GM12878 (cell line): ENCODE results near the gene DTL. TPM values are rescaled to one million over a fixed set of nuclear protein-coding genes. Genes with fewer than 3 reads are reported as not detected.

Experiments
- ATAC-seq: fragments of 200-7000 bp; cut with Tn5 transposase; 3 replicates; pipeline ENCODE4 v1.9.1; 2020; ENCODE audit warnings: mild to moderate bottlenecking, moderate library complexity
- BruUV-seq: library from RNA; stranded (reverse); fragments of 400-500 nt; replicated peaks from 2 replicates; lab custom pipeline; 2021; lab: Mats Ljungman, UMichigan
- CTCF ChIA-PET: fragments of 300-600 bp; sonication (Branson Sonifier 250); formaldehyde crosslinking; extraction: SDS; loops from one replicate; lab custom pipeline; 2021; ENCODE audit warnings: inconsistent platforms; lab: Yijun Ruan, JAX
- POLR2A ChIA-PET: fragments of 350-600 bp; formaldehyde crosslinking; extraction: SDS; loops from one replicate; lab custom pipeline; 2021; ENCODE audit warnings: inconsistent platforms; lab: Charles Lee
- RAD21 ChIA-PET: fragments of 300-600 bp; sonication (Branson Sonifier 250); formaldehyde crosslinking; loops from one replicate; lab custom pipeline; 2023; ENCODE audit warnings: antibody characterized with exemption; ENCODE audit not compliant: unreplicated experiment; lab: Charles Lee
- SMC1A ChIA-PET: fragments of 300-600 bp; sonication (Branson Sonifier 250); formaldehyde crosslinking; loops from one replicate; lab custom pipeline; 2023; ENCODE audit not compliant: unreplicated experiment, uncharacterized antibody; lab: Charles Lee
- DNase-seq: peaks from one replicate; pipeline ENCODE4 v3.0.0-alpha.2; 2011; ENCODE audit warnings: low read depth, low spot score
- FAIRE-seq: peaks from 3 replicates; lab custom pipeline; 2011; peaks lifted over from hg19 to GRCh38; lab: Jason Lieb, UNC
- H2AFZ ChIP-seq: 2 replicates; pipeline ENCODE4 v1.6.0; 2011; ENCODE audit warnings: low read depth, low read length, control low read depth; ENCODE audit not compliant: control insufficient read depth
- H3K27ac ChIP-seq: 2 replicates; pipeline ENCODE4 v1.5.1; 2011; ENCODE audit warnings: control low read depth; ENCODE audit not compliant: control insufficient read depth, insufficient read depth
- H3K27me3 ChIP-seq, 2 experiments: replicated peaks in 1 of 2; 2 replicates each; pipeline versions ENCODE4 v1.6.0 to v1.6.1; 2011; ENCODE audit warnings: low read length in 1 of 2; ENCODE audit not compliant: control insufficient read depth in 2 of 2, insufficient read depth in 2 of 2
- H3K36me3 ChIP-seq, 2 experiments: 2 replicates each; pipeline ENCODE4 v1.5.1; 2011; ENCODE audit warnings: low read length in 1 of 2; ENCODE audit not compliant: control insufficient read depth in 2 of 2, insufficient read depth in 2 of 2
- H3K4me1 ChIP-seq: 2 replicates; pipeline ENCODE4 v1.6.1; 2011; ENCODE audit warnings: mild to moderate bottlenecking, low read length, moderate library complexity, mixed read lengths; ENCODE audit not compliant: control insufficient read depth, insufficient read depth
- H3K4me2 ChIP-seq: 2 replicates; pipeline ENCODE4 v1.6.0; 2011; ENCODE audit warnings: control low read depth; ENCODE audit not compliant: control insufficient read depth, insufficient read depth
- H3K4me3 ChIP-seq: fragments of 200-600 bp; sonication (generic); 2 replicates; pipeline ENCODE4 v1.5.1; 2016
- H3K79me2 ChIP-seq: 2 replicates; pipeline ENCODE4 v1.6.0; 2011; ENCODE audit warnings: low read length; ENCODE audit not compliant: control insufficient read depth, insufficient read depth
- H3K9ac ChIP-seq: 2 replicates; pipeline ENCODE4 v1.8.0; 2011; ENCODE audit warnings: low read length, control low read depth, mixed read lengths; ENCODE audit not compliant: control insufficient read depth, insufficient read depth
- H3K9me3 ChIP-seq: replicated peaks from 3 replicates; pipeline ENCODE4 v1.5.1; 2011; ENCODE audit warnings: mild to moderate bottlenecking, low read length; ENCODE audit not compliant: control insufficient read depth, insufficient read depth
- H4K20me1 ChIP-seq: 2 replicates; pipeline ENCODE4 v1.6.0; 2011; ENCODE audit not compliant: control insufficient read depth, insufficient read depth
- CREB1 ChIP-seq: IDR thresholded peaks from 2 replicates; pipeline ENCODE4 v1.6.1; 2012; ENCODE audit warnings: low read depth, mild to moderate bottlenecking, inconsistent platforms
- EZH2 ChIP-seq: IDR thresholded peaks from 2 replicates; pipeline ENCODE4 v1.6.1; 2012; ENCODE audit warnings: low read depth, mild to moderate bottlenecking, control low read depth, inconsistent platforms, low read length, borderline replicate concordance; ENCODE audit not compliant: control insufficient read depth
- RAD51 ChIP-seq: fragments of 450-650 bp; IDR thresholded peaks from 2 replicates; pipeline ENCODE4 v1.6.1; 2016; ENCODE audit warnings: moderate library complexity, mild to moderate bottlenecking, inconsistent platforms
- TCF12 ChIP-seq: IDR thresholded peaks from 2 replicates; pipeline ENCODE4 v1.6.1; 2011; ENCODE audit warnings: low read depth, mild to moderate bottlenecking, low read length
- TCF7 ChIP-seq: IDR thresholded peaks from 2 replicates; pipeline ENCODE4 v1.6.1; 2014; ENCODE audit warnings: antibody characterized with exemption, borderline replicate concordance
- YBX1 ChIP-seq: fragments of 450-650 bp; IDR thresholded peaks from 2 replicates; pipeline ENCODE4 v1.6.1; 2016; ENCODE audit warnings: antibody characterized with exemption
- ZNF622 ChIP-seq: fragments of 450-650 bp; IDR thresholded peaks from 2 replicates; pipeline ENCODE4 v1.6.1; 2017; ENCODE audit warnings: mild to moderate bottlenecking, inconsistent platforms
- WGBS: methylation state at CpG from one replicate; pipeline ENCODE4 v1.1.6; 2016; ENCODE audit warnings: low lambda C conversion rate; ENCODE audit not compliant: insufficient replicate concordance, insufficient coverage; ENCODE audit errors: missing lambda C conversion rate; 5-methylcytosine and 5-hydroxymethylcytosine counted together
- in situ Hi-C: fragments of 300-500 bp; cut with MboI; formaldehyde crosslinking; loops from 9 replicates; pipeline ENCODE4 v1.14.3; 2018; ENCODE audit warnings: mixed read lengths
- intact Hi-C: fragments of 100-400 bp; cut with micrococcal nuclease; formaldehyde crosslinking; loops from one replicate; pipeline ENCODE4 v1.14.2; 2022; ENCODE audit not compliant: unreplicated experiment
- polyA plus RNA-seq, 11 experiments: library from polyadenylated mRNA; depleted of rRNA in 4 of 11; unstranded in 6 of 11; stranded (reverse) in 5 of 11; fragments of >200 nt; fragmentation: Nextera tagmentation in 4 of 11; fragmentation: Illumina TruSeq in 1 of 11; extraction: Ambion mirVana in 4 of 11; extraction: Trizol in 1 of 11; gene quantifications; 1 replicate in 1 of 11; 2 replicates in 10 of 11; pipeline versions ENCODE4 v1.2.1 to v1.2.3, GENCODE V29; 2011 to 2016; ENCODE audit warnings: inconsistent platforms in 2 of 11, missing spikeins in 2 of 11, low read depth in 1 of 11
- total RNA-seq, 4 experiments: library from RNA; depleted of rRNA in 3 of 4; stranded (reverse); fragments of >200 nt in 3 of 4; fragmentation: Illumina TruSeq in 1 of 4; extraction: Trizol in 1 of 4; gene quantifications; 2 replicates each; pipeline versions ENCODE4 v1.2.1 to v1.2.3, GENCODE V29; 2013 to 2021
- TF ChIP-seq, protein P1 (sequence below): IDR thresholded peaks from 2 replicates; pipeline ENCODE4 v1.6.1; 2011; ENCODE audit warnings: borderline replicate concordance, low read depth, mild to moderate bottlenecking, moderate library complexity, low read length; ENCODE audit not compliant: insufficient read depth, poor library complexity, severe bottlenecking

Gene DTL
- total and polyA plus RNA-seq, 10 of the 15 experiments (the other 5 are each of a cell fraction or from before 2014, with no cell fraction given) = 24.1 to 73.4 (median 52.2) TPM

DNA sequence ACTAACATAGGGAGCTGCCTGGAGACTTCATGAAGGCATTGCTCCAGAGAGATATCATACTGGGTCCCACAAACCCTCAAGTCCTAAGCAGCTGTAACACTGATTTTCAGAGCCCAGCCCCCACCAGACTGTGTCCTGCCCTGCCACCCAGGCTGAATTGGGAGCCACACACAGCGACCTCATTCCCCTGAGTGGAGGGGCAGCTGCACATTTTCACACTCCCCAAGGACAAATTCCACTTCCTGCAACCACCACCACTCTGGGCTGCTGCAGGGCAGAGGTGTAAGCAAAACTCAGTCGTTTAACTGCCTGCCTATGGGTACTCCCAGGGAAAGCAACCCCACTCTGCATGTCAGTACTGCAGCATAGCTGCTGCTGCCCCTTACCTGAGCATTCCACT, 19.8 kb downstream of the DTL start:
- in situ Hi-C loops = no loop called here
- Histone ChIP-seq H3K4me3 (no peak overlapping the region), H3K4me1 (no peaks in the 10 kb centered on the region), H2AFZ (no peak overlapping the region), H3K79me2 (no peaks in the 10 kb centered on the region; the same call in 1 of the 2 replicates), H4K20me1 (no peaks in the 10 kb centered on the region), H3K4me2 (no peak overlapping the region), H3K27me3 (no peaks in the 10 kb centered on the region), H3K9ac (no peak overlapping the region), H3K27ac (no peak overlapping the region), H3K9me3 (peaks cover 11% of the 10 kb centered on the region; the same call in 2 of the 3 replicates), H3K36me3 (peaks cover 12 to 15% of the 10 kb centered on the region in 2 experiments)
- WGBS = 100% methylated on average over 2 of the region's 2 CpGs
- intact Hi-C loops = no loop called here
- ChIA-PET POLR2A (interaction anchor here (0.7 kb wide), 1 partner anchor 11 kb away, joined by 5 read pairs; no protein-coding TSS in a partner anchor), CTCF (interaction anchor here (0.9 to 2.5 kb wide), 6 partner anchors 8 to 26 kb away, joined by 3 to 9 read pairs (median 4); partner anchors contain the start of genes DTL and INTS7), SMC1A (interaction anchor here (0.6 to 1.4 kb wide), 2 partner anchors 15 to 401 kb away, joined by 3 to 4 read pairs; no protein-coding TSS in a partner anchor), RAD21 (no interaction called here)
- no peak for FAIRE-seq
- TF ChIP-seq RAD51 (no peak), TCF12 (no peak), TCF7 (no peak), YBX1 (no peak)
- ATAC-seq = no peak
- no peak for DNase-seq
- BruUV-seq = no TSS peak

DNA sequence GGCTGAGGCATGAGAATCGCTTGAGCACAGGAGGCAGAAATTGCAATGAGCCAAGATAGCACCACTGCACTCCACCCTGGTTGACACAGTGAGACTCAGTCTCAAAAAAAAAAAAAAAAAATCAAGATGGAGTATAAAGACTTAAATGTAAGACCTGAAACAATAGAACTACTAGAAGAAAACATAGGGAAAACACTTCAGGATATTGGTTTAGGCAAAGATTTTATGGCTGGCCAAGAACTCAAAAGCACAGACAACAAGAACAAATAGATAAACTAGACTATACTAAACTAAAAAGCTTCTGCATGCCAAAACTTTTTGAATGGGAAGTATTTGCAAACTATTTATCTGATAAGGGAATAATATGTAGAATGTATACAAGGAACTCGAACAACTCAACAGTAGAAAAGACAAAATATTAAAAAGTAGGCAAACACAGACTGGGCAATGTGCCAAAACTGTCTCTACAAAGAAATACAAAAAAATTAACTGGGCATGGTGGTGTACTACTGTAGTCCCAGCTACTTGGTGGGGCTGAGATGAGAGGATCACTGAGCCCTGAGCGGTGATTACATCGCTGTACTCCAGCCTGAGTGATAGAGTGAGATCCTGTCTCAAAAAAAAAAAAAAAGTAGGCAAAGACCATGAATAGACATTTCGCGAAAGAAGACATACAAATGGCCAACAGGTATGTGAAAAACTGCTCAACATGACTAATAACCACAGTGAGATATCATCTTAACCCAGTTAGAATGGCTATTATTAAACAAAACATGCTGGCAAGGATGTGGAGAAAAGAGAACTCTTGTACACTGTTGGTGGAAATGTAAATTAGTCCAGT, 25.3 kb downstream of the DTL start:
- H2AFZ ChIP-seq = no peak overlapping the region
- WGBS = 82% methylated on average over 6 of the region's 6 CpGs
- peaks cover 4 to 6% of the 10 kb centered on the region in 2 experiments for H3K36me3 ChIP-seq
- H3K79me2 ChIP-seq = no peaks in the 10 kb centered on the region
- H4K20me1 ChIP-seq = no peaks in the 10 kb centered on the region
- in situ Hi-C loops = loop anchor here (5.0 kb wide), 1 partner anchor 396 kb away; no protein-coding TSS in a partner anchor
- peaks cover 5% of the 10 kb centered on the region; the same call in 2 of the 3 replicates for H3K9me3 ChIP-seq
- ATAC-seq (peak; percentile 34; the same call in 2 of the 3 replicates), DNase-seq (no peak), FAIRE-seq (no peak)
- SMC1A ChIA-PET = interaction anchor here (0.9 to 2.5 kb wide), 3 partner anchors 10 to 395 kb away, joined by 5 to 16 read pairs (median 11); no protein-coding TSS in a partner anchor
- H3K4me3 ChIP-seq = no peak overlapping the region
- no peak for TF ChIP-seq TCF7
- TF ChIP-seq CREB1 = no peak
- no peak for TF ChIP-seq EZH2
- TF ChIP-seq ZNF622 = no peak
- TF ChIP-seq, protein P1, sequence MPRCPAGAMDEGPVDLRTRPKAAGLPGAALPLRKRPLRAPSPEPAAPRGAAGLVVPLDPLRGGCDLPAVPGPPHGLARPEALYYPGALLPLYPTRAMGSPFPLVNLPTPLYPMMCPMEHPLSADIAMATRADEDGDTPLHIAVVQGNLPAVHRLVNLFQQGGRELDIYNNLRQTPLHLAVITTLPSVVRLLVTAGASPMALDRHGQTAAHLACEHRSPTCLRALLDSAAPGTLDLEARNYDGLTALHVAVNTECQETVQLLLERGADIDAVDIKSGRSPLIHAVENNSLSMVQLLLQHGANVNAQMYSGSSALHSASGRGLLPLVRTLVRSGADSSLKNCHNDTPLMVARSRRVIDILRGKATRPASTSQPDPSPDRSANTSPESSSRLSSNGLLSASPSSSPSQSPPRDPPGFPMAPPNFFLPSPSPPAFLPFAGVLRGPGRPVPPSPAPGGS = peak; percentile 35
- RAD21 ChIA-PET = interaction anchor here (0.7 to 2.2 kb wide), 5 partner anchors 11 to 395 kb away, joined by 3 to 8 read pairs (median 3); partner anchors contain the start of genes DTL and INTS7
- H3K9ac ChIP-seq = no peak overlapping the region
- H3K4me2 ChIP-seq = no peak overlapping the region
- no peak overlapping the region for H3K27ac ChIP-seq
- intact Hi-C loops = no loop called here
- CTCF ChIA-PET = interaction anchor here (0.6 to 9.1 kb wide), 8 partner anchors 10 to 395 kb away, joined by 3 to 136 read pairs (median 5); partner anchors contain the start of genes DTL and INTS7
- no peaks in the 10 kb centered on the region for H3K4me1 ChIP-seq
- no peaks in the 10 kb centered on the region for H3K27me3 ChIP-seq
- no TSS peak for BruUV-seq
- POLR2A ChIA-PET = interaction anchor here (0.6 kb wide), 1 partner anchor 13 kb away, joined by 4 read pairs; no protein-coding TSS in a partner anchor
